Measurements from ENCODE around the gene SERPIND1. TPM values are rescaled to one million over a fixed set of nuclear protein-coding genes. Genes with fewer than 3 reads are reported as not detected.

The SERPIND1 gene
- total RNA-seq, 2 experiments from 2014 or later: not detected

- ChIA-PET CTCF (interaction anchor here (1.0 to 1.1 kb wide), 2 partner anchors 13 to 19 kb away, joined by 3 to 4 read pairs; no protein-coding TSS in a partner anchor), POLR2A (interaction anchor here (0.8 kb wide), 1 partner anchor 189 kb away, joined by 3 read pairs; no protein-coding TSS in a partner anchor)
- intact Hi-C loops (cut with micrococcal nuclease): loop anchor here (1.0 to 5.0 kb wide), 2 partner anchors 31 to 159 kb away; no protein-coding TSS in a partner anchor
- DNase-seq: peak; percentile 74
- H3K4me1 Mint-ChIP-seq (ENCODE audit: low read depth): peaks cover 22% of the 10 kb centered on the region
- H3K27ac Mint-ChIP-seq: peak overlapping the region; percentile 76
- peaks cover 8% of the 10 kb centered on the region for H3K36me3 Mint-ChIP-seq
- H3K4me3 Mint-ChIP-seq: no peak overlapping the region
- no peaks in the 10 kb centered on the region for H3K9me3 Mint-ChIP-seq
- H3K27me3 Mint-ChIP-seq: no peaks in the 10 kb centered on the region
Measured at GRCh38 chr22:20781272-20781990, 7.5 kb downstream of the SERPIND1 start.

DNA sequence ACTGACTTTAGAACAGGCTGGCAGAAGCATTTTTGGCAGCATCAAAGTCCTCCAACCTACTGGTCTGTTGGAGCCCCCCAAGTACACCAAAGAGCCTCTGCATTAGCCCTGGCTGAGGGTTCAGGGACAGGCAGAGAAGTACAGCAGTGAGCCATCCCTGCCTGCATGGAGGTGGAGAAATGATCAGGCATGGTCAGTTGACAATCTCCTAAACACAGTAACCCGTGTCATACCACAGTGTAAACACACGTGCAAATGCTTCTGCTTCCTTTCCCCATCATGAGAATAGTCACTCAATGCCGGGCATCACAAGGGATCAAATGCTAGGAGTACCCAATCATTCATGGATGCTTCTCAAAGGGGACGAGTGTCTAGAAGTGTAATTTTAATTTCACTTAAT, 8.2 kb downstream of the SERPIND1 start:
- intact Hi-C loops (cut with micrococcal nuclease): loop anchor here (5.0 kb wide), 1 partner anchor 160 kb away; no protein-coding TSS in a partner anchor
- Mint-ChIP-seq H3K27me3 (no peaks in the 10 kb centered on the region), H3K4me1 (ENCODE audit: low read depth) (peaks cover 22% of the 10 kb centered on the region), H3K27ac (no peak overlapping the region), H3K9me3 (no peaks in the 10 kb centered on the region), H3K4me3 (no peak overlapping the region), H3K36me3 (peaks cover 8% of the 10 kb centered on the region)
- ChIA-PET CTCF (interaction anchor here (1.0 kb wide), 1 partner anchor 20 kb away, joined by 3 read pairs; no protein-coding TSS in a partner anchor), POLR2A (interaction anchor here (0.8 kb wide), 1 partner anchor 189 kb away, joined by 3 read pairs; no protein-coding TSS in a partner anchor)
- DNase-seq: no peak

DNA sequence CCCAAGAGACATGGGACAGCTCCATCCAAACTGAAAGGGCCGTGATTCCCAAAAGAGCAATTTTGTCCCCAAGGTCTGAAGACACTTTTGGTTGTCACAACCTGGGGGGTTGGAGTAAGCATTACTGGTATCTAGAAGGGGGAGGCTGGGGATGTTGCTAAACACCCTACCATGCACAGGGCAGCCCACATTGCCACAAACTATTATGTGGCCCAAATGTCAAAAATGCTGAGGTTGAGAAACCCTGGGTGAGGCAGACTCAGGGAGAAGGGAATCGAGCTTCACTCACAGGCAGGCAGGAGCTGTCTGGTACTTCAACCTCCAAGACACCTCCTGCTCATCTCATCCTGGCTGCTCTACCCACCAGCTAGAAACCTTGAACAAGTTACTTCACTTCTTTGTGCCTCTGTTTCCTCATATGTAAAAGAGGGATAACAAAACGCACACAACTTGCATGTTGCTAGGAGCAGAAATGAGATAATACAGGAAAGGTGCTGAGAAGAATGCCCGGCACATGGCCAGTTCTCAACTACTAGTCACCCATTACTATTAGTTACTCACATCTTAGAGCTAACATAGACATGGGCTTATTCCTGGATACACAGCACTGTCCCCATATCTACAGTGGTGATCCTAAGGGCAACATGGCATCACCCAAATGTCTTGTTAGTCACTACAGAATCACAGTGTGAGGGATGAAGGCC, 8.8 kb downstream of the SERPIND1 start:
- ChIA-PET POLR2A (no interaction called here), CTCF (interaction anchor here (1.2 to 3.2 kb wide), 6 partner anchors 10 to 134 kb away, joined by 4 to 29 read pairs (median 7); partner anchors contain the start of gene CRKL)
- no peak overlapping the region for H3K4me3 Mint-ChIP-seq
- peaks cover 5% of the 10 kb centered on the region for H3K36me3 Mint-ChIP-seq
- H3K27me3 Mint-ChIP-seq: no peaks in the 10 kb centered on the region
- intact Hi-C loops (cut with micrococcal nuclease): loop anchor here (5.0 kb wide), 1 partner anchor 160 kb away; no protein-coding TSS in a partner anchor
- no peak for DNase-seq
- no peaks in the 10 kb centered on the region for H3K9me3 Mint-ChIP-seq
- H3K27ac Mint-ChIP-seq: no peak overlapping the region
- H3K4me1 Mint-ChIP-seq (ENCODE audit: low read depth): peaks cover 19% of the 10 kb centered on the region

DNA sequence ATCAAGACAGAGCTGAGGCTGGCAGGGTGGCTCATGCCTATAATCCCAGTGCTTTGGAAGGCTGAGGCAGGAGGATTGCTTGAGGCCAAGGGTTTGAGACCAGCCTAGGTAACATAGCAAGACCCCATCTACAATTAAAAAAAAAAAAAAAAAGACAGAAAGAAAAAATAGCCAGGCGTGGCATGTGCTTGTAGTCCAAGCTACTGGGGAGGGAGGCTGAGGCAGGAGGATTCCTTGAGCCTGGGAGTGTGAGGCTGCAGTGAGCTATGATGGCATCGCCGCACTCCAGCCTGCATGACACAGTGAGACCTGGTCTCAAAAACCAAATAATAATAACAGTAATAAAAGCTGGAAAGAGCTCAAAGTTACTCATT, 9.4 kb downstream of the SERPIND1 start:
- Mint-ChIP-seq H3K27me3 (no peaks in the 10 kb centered on the region), H3K4me3 (no peak overlapping the region), H3K27ac (no peak overlapping the region), H3K36me3 (peaks cover 7% of the 10 kb centered on the region), H3K4me1 (ENCODE audit: low read depth) (peaks cover 17% of the 10 kb centered on the region), H3K9me3 (no peaks in the 10 kb centered on the region)
- no peak for DNase-seq
- intact Hi-C loops (cut with micrococcal nuclease): loop anchor here (5.0 kb wide), 1 partner anchor 161 kb away; no protein-coding TSS in a partner anchor
- ChIA-PET CTCF (interaction anchor here (0.7 to 3.2 kb wide), 10 partner anchors 9 to 181 kb away, joined by 3 to 29 read pairs (median 6); partner anchors contain the start of genes CRKL and SERPIND1), POLR2A (no interaction called here)

DNA sequence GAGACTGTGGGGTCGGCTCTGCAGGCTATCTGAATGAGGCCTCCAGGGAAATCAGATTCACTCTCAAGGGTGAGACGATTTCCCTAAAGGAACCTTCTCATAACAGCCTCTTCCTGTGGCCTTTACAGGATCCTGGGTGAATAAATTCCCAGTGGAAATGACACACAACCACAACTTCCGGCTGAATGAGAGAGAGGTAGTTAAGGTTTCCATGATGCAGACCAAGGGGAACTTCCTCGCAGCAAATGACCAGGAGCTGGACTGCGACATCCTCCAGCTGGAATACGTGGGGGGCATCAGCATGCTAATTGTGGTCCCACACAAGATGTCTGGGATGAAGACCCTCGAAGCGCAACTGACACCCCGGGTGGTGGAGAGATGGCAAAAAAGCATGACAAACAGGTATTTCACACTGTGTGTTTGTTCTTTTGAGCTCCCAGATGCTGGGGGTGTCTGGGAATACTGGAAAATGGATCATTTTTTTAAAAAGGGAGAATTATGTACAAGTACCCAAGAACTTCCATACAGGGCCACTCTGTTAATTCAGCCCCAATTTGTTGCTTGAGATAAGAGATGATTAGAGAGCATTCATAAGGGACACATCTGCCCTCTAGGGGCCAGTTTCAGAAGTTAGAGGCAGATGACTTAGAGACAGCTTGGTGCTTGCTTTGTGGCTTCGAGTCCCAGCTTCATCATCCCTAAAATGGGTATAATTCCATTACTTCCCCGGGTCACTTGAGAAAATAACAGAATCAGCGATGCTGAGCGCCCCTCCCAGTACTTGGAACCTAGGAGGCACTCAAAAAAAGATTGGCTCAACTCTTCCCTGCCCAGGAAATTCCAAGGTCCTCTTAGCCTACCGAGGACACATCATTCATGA, 10.2 kb downstream of the SERPIND1 start:
- Mint-ChIP-seq H3K4me3 (no peak overlapping the region), H3K9me3 (no peaks in the 10 kb centered on the region), H3K36me3 (peaks cover 11% of the 10 kb centered on the region), H3K4me1 (ENCODE audit: low read depth) (peaks cover 17% of the 10 kb centered on the region), H3K27ac (no peak overlapping the region), H3K27me3 (no peaks in the 10 kb centered on the region)
- POLR2A ChIA-PET: interaction anchor here (0.6 kb wide), 1 partner anchor 9 kb away, joined by 3 read pairs; no protein-coding TSS in a partner anchor
- DNase-seq: peak; percentile 55
- intact Hi-C loops (cut with micrococcal nuclease): loop anchor here (5.0 kb wide), 1 partner anchor 162 kb away; no protein-coding TSS in a partner anchor
- CTCF ChIA-PET: interaction anchor here (0.7 to 3.2 kb wide), 24 partner anchors 9 to 182 kb away, joined by 3 to 29 read pairs (median 4); partner anchors contain the start of genes CRKL and SERPIND1

DNA sequence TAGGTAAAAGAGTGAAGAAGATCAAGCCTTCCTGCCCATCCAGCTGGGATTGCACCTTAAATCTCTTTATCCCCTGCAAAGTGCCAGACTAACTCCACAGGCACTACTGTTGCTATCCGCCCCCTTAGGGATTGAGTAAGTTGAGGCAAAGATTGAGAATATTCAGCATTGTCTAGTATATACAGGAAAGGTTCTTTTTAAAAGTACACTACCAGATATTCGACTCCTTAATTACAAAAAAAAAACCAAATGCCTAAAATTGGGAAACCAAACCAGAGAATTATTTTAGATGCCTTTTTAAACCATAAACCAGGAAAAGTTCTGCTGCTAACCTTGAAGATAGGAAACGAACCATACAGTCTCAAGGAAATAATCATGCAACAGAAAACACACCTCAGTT, 11.5 kb downstream of the SERPIND1 start:
- POLR2A ChIA-PET: no interaction called here
- Mint-ChIP-seq H3K9me3 (no peaks in the 10 kb centered on the region), H3K27ac (no peak overlapping the region), H3K36me3 (peaks cover 9% of the 10 kb centered on the region), H3K27me3 (no peaks in the 10 kb centered on the region), H3K4me1 (ENCODE audit: low read depth) (peaks cover 15% of the 10 kb centered on the region), H3K4me3 (no peak overlapping the region)
- CTCF ChIA-PET: interaction anchor here (1.3 to 3.2 kb wide), 5 partner anchors 12 to 81 kb away, joined by 3 to 29 read pairs (median 6); no protein-coding TSS in a partner anchor
- intact Hi-C loops (cut with micrococcal nuclease): no loop called here
- no peak for DNase-seq

GRCh38 chr22:20786048-20786447, 12.1 kb downstream of the SERPIND1 start:
- no peak for DNase-seq
- Mint-ChIP-seq H3K36me3 (peaks cover 11% of the 10 kb centered on the region), H3K4me3 (no peak overlapping the region), H3K4me1 (ENCODE audit: low read depth) (peaks cover 12% of the 10 kb centered on the region), H3K27me3 (no peaks in the 10 kb centered on the region), H3K27ac (no peak overlapping the region), H3K9me3 (no peaks in the 10 kb centered on the region)
- intact Hi-C loops (cut with micrococcal nuclease): no loop called here
- ChIA-PET POLR2A (no interaction called here), CTCF (interaction anchor here (0.7 kb wide), 1 partner anchor 10 kb away, joined by 3 read pairs; no protein-coding TSS in a partner anchor)

DNA sequence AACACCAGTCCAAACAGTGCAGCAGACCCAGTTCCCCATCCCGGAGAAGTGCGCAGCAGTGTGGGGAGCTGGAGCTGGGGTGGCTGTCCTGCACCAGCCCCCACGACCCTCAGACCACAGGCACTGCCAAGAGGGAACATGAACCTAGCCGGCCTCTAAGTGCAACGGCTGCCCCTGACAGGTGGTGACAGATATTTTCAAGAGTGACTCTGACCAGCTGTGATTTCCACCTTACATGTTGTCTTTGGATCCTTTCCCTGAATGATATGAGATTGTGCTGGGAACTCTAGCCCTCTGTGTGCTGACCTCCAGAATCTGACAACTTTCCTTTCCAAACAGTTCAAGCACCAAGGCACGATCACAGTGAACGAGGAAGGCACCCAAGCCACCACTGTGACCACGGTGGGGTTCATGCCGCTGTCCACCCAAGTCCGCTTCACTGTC, 12.6 kb downstream of the SERPIND1 start:
- H3K9me3 Mint-ChIP-seq: no peaks in the 10 kb centered on the region
- no peak overlapping the region for H3K27ac Mint-ChIP-seq
- CTCF ChIA-PET: interaction anchor here (1.2 kb wide), 1 partner anchor 25 kb away, joined by 3 read pairs; no protein-coding TSS in a partner anchor
- POLR2A ChIA-PET: no interaction called here
- H3K36me3 Mint-ChIP-seq: peaks cover 11% of the 10 kb centered on the region
- H3K4me1 Mint-ChIP-seq (ENCODE audit: low read depth): peaks cover 7% of the 10 kb centered on the region
- no peaks in the 10 kb centered on the region for H3K27me3 Mint-ChIP-seq
- H3K4me3 Mint-ChIP-seq: no peak overlapping the region
- intact Hi-C loops (cut with micrococcal nuclease): no loop called here
- DNase-seq: no peak

GRCh38 chr22:20787223-20787622, 13.3 kb downstream of the SERPIND1 start:
- CTCF ChIA-PET: interaction anchor here (0.6 to 1.2 kb wide), 2 partner anchors 26 to 158 kb away, joined by 3 read pairs; no protein-coding TSS in a partner anchor
- POLR2A ChIA-PET: no interaction called here
- Mint-ChIP-seq H3K4me3 (no peak overlapping the region), H3K4me1 (ENCODE audit: low read depth) (peaks cover under 1% of the 10 kb centered on the region), H3K27ac (no peak overlapping the region), H3K36me3 (peaks cover 13% of the 10 kb centered on the region), H3K27me3 (no peaks in the 10 kb centered on the region), H3K9me3 (no peaks in the 10 kb centered on the region)
- intact Hi-C loops (cut with micrococcal nuclease): no loop called here
- DNase-seq: no peak

DNA sequence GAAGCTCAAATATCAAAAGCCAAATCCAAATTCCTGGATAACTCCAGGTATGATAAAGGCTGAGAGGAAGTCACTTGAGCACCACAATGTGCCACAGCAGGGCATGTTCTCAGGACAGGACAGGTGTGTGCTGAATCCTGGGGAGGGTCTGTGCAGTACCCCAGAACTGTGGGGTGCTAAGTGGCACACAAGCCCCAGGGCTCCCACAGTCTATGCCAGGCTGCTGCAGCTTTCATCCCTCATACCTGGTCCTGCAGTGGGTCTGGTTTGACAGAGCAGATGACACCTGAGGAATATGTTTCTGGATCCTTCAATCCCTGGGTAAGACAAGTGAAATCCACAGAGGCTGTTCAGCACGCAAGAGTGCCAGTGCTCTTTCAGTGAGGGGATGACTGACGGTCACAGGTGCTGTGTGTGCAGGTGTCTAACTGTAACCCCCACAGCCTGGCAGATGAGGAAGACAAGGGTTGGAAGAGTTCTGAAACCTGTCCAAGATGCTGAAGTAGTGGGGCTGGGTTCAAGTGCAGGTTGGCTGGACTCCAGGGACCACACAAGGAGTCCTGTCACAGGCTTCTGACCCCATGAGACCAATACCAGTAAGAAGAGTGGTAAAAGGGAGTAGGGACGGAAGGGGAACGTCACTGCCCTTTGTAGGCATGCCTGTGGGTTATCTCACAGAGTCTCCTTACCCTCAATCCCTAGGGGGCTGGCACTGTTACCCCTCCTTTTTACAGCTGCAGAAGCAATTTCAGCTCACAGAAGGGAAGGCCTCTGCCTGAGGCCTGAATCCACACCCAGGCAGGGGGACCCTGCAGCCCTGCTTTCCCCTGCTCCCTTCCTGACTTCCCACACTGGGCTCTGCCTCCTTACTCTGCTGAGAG, 14.1 kb downstream of the SERPIND1 start:
- H3K27me3 Mint-ChIP-seq: no peaks in the 10 kb centered on the region
- ChIA-PET POLR2A (no interaction called here), CTCF (interaction anchor here (0.6 to 1.2 kb wide), 2 partner anchors 27 to 157 kb away, joined by 3 read pairs; no protein-coding TSS in a partner anchor)
- H3K4me3 Mint-ChIP-seq: no peak overlapping the region
- intact Hi-C loops (cut with micrococcal nuclease): no loop called here
- no peaks in the 10 kb centered on the region for H3K9me3 Mint-ChIP-seq
- H3K4me1 Mint-ChIP-seq (ENCODE audit: low read depth): no peaks in the 10 kb centered on the region
- H3K27ac Mint-ChIP-seq: no peak overlapping the region
- peaks cover 15% of the 10 kb centered on the region for H3K36me3 Mint-ChIP-seq
- DNase-seq: no peak
